GM12892 (cell line): ENCODE results near the gene TBX1.

Experiments
- DNase-seq: peaks from one replicate; pipeline ENCODE4 v3.0.0; 2011; ENCODE audit not compliant: insufficient read length
- FAIRE-seq: peaks from 2 replicates; lab custom pipeline; 2011; peaks lifted over from hg19 to GRCh38; lab: Jason Lieb, UNC
- POLR2A ChIP-seq: IDR thresholded peaks from 2 replicates; pipeline ENCODE4 v1.6.1; 2011; ENCODE audit warnings: low read depth, low read length, control low read depth
- POLR2AphosphoS5 ChIP-seq: IDR thresholded peaks from 2 replicates; pipeline ENCODE4 v1.6.1; 2011; ENCODE audit warnings: low read depth, low read length, control low read depth
- TAF1 ChIP-seq: IDR thresholded peaks from 2 replicates; pipeline ENCODE4 v1.6.1; 2011; ENCODE audit warnings: low read depth, mild to moderate bottlenecking, control low read depth, low read length, borderline replicate concordance

TBX1 gene

DNA sequence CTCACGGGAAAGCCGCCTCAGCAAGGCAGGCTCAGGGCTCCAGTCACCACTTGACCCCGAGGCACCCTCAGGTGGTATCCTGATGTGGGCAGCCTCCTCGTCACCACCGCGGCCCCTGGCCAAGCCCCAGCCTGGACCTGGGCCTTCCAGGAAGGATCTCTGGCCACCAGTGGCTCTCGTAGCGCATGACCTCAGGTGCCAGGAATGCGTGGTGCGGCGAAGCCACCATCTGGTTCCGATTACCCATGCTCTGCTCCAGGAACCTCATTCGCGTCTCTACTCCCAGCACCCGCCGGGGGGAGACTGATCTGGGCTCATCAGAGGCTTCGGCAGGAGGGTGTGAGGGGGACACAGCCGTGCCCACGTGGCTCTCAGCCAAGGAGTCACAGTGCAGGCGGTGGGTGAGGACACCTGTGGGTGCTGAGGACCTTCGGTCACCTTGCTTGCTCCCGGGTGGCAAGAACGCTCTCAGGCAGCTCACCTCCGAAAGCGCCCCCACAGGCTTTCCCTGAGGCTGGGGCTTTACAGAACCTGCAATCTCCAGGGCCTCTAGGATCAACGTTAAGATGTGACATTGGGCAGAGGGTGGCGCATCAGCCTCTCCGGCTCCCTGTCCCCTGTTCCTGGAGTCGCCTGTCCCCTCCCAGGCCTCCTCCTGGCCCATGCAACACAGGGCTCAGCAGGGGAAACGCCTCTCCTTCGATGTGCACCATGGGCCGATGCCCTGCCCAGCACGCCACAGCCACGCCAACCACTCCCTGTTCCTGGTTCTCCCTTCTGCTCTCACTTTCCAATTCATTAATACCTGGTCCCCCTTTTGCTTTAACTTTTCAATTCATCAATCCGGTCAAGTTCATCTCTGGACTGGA is 39.0 kb downstream of the TBX1 start:
- DNase-seq (no peak), FAIRE-seq (no peak)

GRCh38 chr22:19800306-19800705 is 39.7 kb downstream of the TBX1 start:
- no peak for TF ChIP-seq POLR2A
- TF ChIP-seq TAF1 = no peak
- no peak for TF ChIP-seq POLR2AphosphoS5
- FAIRE-seq (no peak), DNase-seq (no peak)

More for the DNA sequence above, 39.0 kb downstream of the TBX1 start:
- TF ChIP-seq TAF1 = no peak
- TF ChIP-seq POLR2AphosphoS5 = no peak
- no peak for TF ChIP-seq POLR2A

- FAIRE-seq = no peak
- DNase-seq = no peak
- no peak for TF ChIP-seq TAF1
- no peak for TF ChIP-seq POLR2A
- no peak for TF ChIP-seq POLR2AphosphoS5
These were observed 40.2 kb downstream of the TBX1 start for GRCh38 chr22:19800761-19801244.

- FAIRE-seq (no peak), DNase-seq (no peak)
- TF ChIP-seq TAF1 = no peak
These were observed 40.9 kb downstream of the TBX1 start for GRCh38 chr22:19801340-19802000.

DNA sequence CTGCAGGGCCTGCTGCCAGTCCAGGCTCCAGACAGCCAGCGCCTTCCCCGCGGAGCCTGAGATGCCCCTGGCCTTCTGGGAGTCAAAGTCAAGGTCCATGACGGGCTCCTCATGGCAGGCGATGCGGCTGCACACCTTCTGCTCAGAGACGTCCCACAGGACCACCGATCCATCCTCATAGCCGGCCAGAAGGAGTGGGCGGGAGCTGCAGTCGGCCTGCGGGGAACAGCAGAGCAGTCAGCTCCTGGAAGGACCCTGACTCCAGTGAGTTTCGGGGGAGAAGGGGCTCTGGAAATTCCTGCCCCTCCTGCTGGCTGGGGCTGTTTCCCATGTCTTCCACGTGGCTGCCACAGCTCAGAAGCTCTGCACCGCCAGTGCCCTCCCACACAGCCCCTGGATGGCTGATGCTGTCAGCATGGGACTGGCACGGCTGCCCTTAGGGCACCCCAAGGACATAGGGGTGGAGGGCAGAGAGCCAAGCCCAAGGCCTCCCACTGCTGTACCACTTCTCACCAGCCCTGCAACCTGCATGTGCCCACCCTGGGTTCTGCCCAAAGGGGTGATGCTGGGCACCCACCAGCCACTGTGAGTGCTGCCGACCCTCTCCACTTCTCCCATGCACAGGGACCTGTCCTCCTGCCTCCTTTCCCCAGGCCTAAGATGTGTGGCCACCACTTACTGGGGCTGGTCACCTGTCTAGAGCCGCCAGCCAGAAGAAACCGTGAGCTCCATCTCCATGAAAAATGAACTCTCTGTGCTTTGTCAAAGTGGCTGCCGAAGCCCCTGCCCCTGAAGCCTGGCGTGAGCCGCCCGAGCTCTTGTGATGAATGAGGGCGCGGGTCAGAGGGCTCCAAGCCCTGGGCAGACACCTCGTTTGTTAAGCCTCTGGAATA is 41.7 kb downstream of the TBX1 start:
- FAIRE-seq = no peak
- no peak for DNase-seq
- TF ChIP-seq POLR2A (no peak), TAF1 (no peak), POLR2AphosphoS5 (no peak)

- DNase-seq (no peak), FAIRE-seq (no peak)
- TF ChIP-seq POLR2A = no peak
- TF ChIP-seq POLR2AphosphoS5 = no peak
- TF ChIP-seq TAF1 = no peak
These were observed 42.5 kb downstream of the TBX1 start for GRCh38 chr22:19802894-19803735.

DNA sequence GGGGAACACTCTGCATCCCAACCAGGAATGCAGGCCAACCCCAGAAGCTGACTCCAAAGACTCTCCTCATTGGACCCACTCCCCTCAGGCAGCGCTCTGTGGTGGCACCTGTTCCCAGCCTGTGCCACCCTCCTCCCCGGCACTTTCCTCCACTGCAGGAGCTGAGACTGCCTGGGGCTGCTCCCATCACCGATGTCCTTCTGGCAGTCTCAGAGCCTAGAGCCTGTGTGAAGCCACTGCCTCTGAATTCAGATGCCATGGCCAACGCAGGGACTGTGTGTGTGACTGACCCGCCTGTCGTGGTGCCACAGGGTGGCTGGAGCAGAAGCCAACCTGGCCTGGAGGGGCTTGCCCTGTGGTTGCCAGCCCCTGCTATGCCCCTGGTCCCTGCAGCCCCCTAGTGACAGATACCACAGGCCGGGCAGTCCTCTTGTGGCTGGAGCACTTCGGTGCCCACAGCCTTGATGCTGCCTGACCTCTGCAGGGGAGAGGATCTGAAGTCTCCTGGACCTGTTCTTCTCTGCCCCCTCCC is 43.2 kb downstream of the TBX1 start:
- DNase-seq (no peak), FAIRE-seq (no peak)
- TF ChIP-seq POLR2A (no peak), TAF1 (no peak), POLR2AphosphoS5 (no peak)

GRCh38 chr22:19805821-19806212 is 45.2 kb downstream of the TBX1 start:
- TF ChIP-seq POLR2A (no peak), POLR2AphosphoS5 (no peak), TAF1 (no peak)
- DNase-seq (no peak), FAIRE-seq (no peak)

GRCh38 chr22:19806213-19807160 is 45.9 kb downstream of the TBX1 start:
- FAIRE-seq = no peak

More at GRCh38 chr22:19806213-19807160, 45.9 kb downstream of the TBX1 start:
- DNase-seq = no peak
- TF ChIP-seq POLR2A (no peak), POLR2AphosphoS5 (no peak), TAF1 (no peak)
